H9 (cell line): ENCODE measurements around the gene CDH23. TPM values are rescaled to one million over a fixed set of nuclear protein-coding genes. Genes with fewer than 3 reads are reported as not detected.

Source experiments
- DNase-seq: peaks from one replicate; pipeline ENCODE4 v3.0.0-alpha.2; 2017
- H2AFZ ChIP-seq: one replicate; pipeline ENCODE4 v1.6.1; 2013; ENCODE audit warnings: mild to moderate bottlenecking, low read length, control low read depth, moderate library complexity
- H2AK5ac ChIP-seq: 2 replicates; pipeline ENCODE4 v1.6.1; 2013; ENCODE audit warnings: low read length, control low read depth, mixed read lengths; ENCODE audit not compliant: insufficient read length
- H2BK120ac ChIP-seq: one replicate; pipeline ENCODE4 v1.6.1; 2013; ENCODE audit warnings: low read depth, mild to moderate bottlenecking, low read length, control low read depth, inconsistent platforms; ENCODE audit not compliant: poor library complexity, severe bottlenecking
- H2BK12ac ChIP-seq: 2 replicates; pipeline ENCODE4 v1.6.1; 2013; ENCODE audit warnings: low read length, control low read depth, mixed read lengths, low read depth; ENCODE audit not compliant: insufficient read length
- H2BK15ac ChIP-seq: 2 replicates; pipeline ENCODE4 v1.6.1; 2013; ENCODE audit warnings: low read depth, low read length, control low read depth
- H2BK20ac ChIP-seq: one replicate; pipeline ENCODE4 v1.6.1; 2013; ENCODE audit warnings: low read depth, mild to moderate bottlenecking, low read length, control low read depth, inconsistent platforms; ENCODE audit not compliant: poor library complexity, severe bottlenecking
- H2BK5ac ChIP-seq: 2 replicates; pipeline ENCODE4 v1.6.1; 2013; ENCODE audit warnings: low read length, control low read depth, mixed read lengths; ENCODE audit not compliant: insufficient read length
- H3K14ac ChIP-seq: 2 replicates; pipeline ENCODE4 v1.6.1; 2013; ENCODE audit warnings: low read length, control low read depth; ENCODE audit not compliant: insufficient read depth
- H3K18ac ChIP-seq: 2 replicates; pipeline ENCODE4 v1.6.1; 2013; ENCODE audit warnings: low read depth, mild to moderate bottlenecking, mixed read lengths, low read length, control low read depth; ENCODE audit not compliant: insufficient read length
- H3K23ac ChIP-seq: 2 replicates; pipeline ENCODE4 v1.6.1; 2013; ENCODE audit warnings: low read length, control low read depth, mixed read lengths, low read depth; ENCODE audit not compliant: insufficient read length
- H3K23me2 ChIP-seq: 2 replicates; pipeline ENCODE4 v1.6.1; 2013; ENCODE audit warnings: low read depth, mild to moderate bottlenecking, mixed read lengths, low read length, control low read depth; ENCODE audit not compliant: insufficient read length, poor library complexity, severe bottlenecking
- H3K27ac ChIP-seq: 2 replicates; pipeline ENCODE4 v1.5.1; 2013; ENCODE audit warnings: low read length, control low read depth, mixed read lengths, low read depth; ENCODE audit not compliant: insufficient read length
- H3K27me3 ChIP-seq: 2 replicates; pipeline ENCODE4 v1.6.1; 2013; ENCODE audit warnings: low read length, control low read depth, inconsistent platforms; ENCODE audit not compliant: insufficient read depth
- H3K4ac ChIP-seq: 2 replicates; pipeline ENCODE4 v1.6.1; 2013; ENCODE audit warnings: low read depth, mild to moderate bottlenecking, control low read depth, inconsistent platforms, low read length, moderate library complexity
- H3K4me1 ChIP-seq: 2 replicates; pipeline ENCODE4 v1.6.1; 2013; ENCODE audit warnings: low read length, control low read depth, inconsistent platforms; ENCODE audit not compliant: insufficient read depth
- H3K4me2 ChIP-seq: 2 replicates; pipeline ENCODE4 v1.6.1; 2013; ENCODE audit warnings: low read length, control low read depth, mixed read lengths; ENCODE audit not compliant: insufficient read length, insufficient read depth
- H3K56ac ChIP-seq: 2 replicates; pipeline ENCODE4 v1.6.1; 2013; ENCODE audit warnings: low read depth, mild to moderate bottlenecking, mixed read lengths, low read length, control low read depth; ENCODE audit not compliant: insufficient read length
- H3K79me1 ChIP-seq: 2 replicates; pipeline ENCODE4 v1.6.1; 2013; ENCODE audit warnings: low read depth, mild to moderate bottlenecking, moderate library complexity, low read length, control low read depth, inconsistent platforms; ENCODE audit not compliant: insufficient read depth, poor library complexity, severe bottlenecking
- H3K79me2 ChIP-seq: 2 replicates; pipeline ENCODE4 v1.6.1; 2013; ENCODE audit warnings: low read length, control low read depth, inconsistent platforms; ENCODE audit not compliant: insufficient read depth
- H3K9ac ChIP-seq: 2 replicates; pipeline ENCODE4 v1.6.1; 2013; ENCODE audit warnings: low read length, control low read depth, mixed read lengths; ENCODE audit not compliant: insufficient read length; ENCODE audit errors: extremely low read depth
- H3K9me3 ChIP-seq: one replicate; pipeline ENCODE4 v1.6.1; 2013; ENCODE audit warnings: low read depth, low read length, inconsistent platforms; ENCODE audit not compliant: control insufficient read depth
- H3T11ph ChIP-seq: one replicate; pipeline ENCODE4 v1.6.1; 2013; ENCODE audit warnings: mild to moderate bottlenecking, low read length, control low read depth, inconsistent platforms
- H4K20me1 ChIP-seq: one replicate; pipeline ENCODE4 v1.6.1; 2013; ENCODE audit not compliant: control insufficient read depth, insufficient read length, insufficient read depth
- H4K5ac ChIP-seq: 2 replicates; pipeline ENCODE4 v1.6.1; 2013; ENCODE audit warnings: low read depth, mild to moderate bottlenecking, mixed read lengths, low read length, control low read depth; ENCODE audit not compliant: insufficient read length
- H4K8ac ChIP-seq: replicated peaks from 2 replicates; pipeline ENCODE4 v1.6.1; 2013; ENCODE audit warnings: low read length, control low read depth, mixed read lengths, low read depth; ENCODE audit not compliant: insufficient read length
- H4K91ac ChIP-seq: 2 replicates; pipeline ENCODE4 v1.6.1; 2013; ENCODE audit warnings: low read depth, mild to moderate bottlenecking, moderate library complexity, mixed read lengths, low read length, control low read depth; ENCODE audit not compliant: insufficient read length
- H3K27ac Mint-ChIP-seq, 3 experiments: 2 replicates in 2 of 3; 3 replicates in 1 of 3; pipeline ENCODE4 v1.8.0; 2020 to 2021; ENCODE audit warnings: mixed read lengths in 3 of 3, mild to moderate bottlenecking in 1 of 3, moderate library complexity in 1 of 3
- H3K27me3 Mint-ChIP-seq: 2 replicates; pipeline ENCODE4 v1.8.0; 2021; ENCODE audit warnings: low read depth, mild to moderate bottlenecking, moderate library complexity, mixed read lengths
- H3K36me3 Mint-ChIP-seq, 3 experiments: 2 replicates in 2 of 3; 3 replicates in 1 of 3; pipeline ENCODE4 v1.8.0; 2020 to 2021; ENCODE audit warnings: low read depth in 3 of 3, mixed read lengths in 3 of 3; ENCODE audit not compliant: insufficient read depth in 1 of 3
- H3K4me1 Mint-ChIP-seq, 2 experiments: 2 replicates each; pipeline ENCODE4 v1.8.0; 2020; ENCODE audit warnings: mixed read lengths in 2 of 2
- H3K4me3 Mint-ChIP-seq, 2 experiments: 2 replicates in 1 of 2; 3 replicates in 1 of 2; pipeline ENCODE4 v1.8.0; 2020 to 2021; ENCODE audit warnings: mild to moderate bottlenecking in 2 of 2, mixed read lengths in 2 of 2, moderate library complexity in 1 of 2
- H3K9me3 Mint-ChIP-seq, 2 experiments: 2 replicates in 1 of 2; 3 replicates in 1 of 2; pipeline ENCODE4 v1.8.0; 2020; ENCODE audit warnings: mild to moderate bottlenecking in 2 of 2, mixed read lengths in 2 of 2, moderate library complexity in 1 of 2
- WGBS: extraction: QIAGEN DNeasy Blood & Tissue Kit; methylation state at CpG from one replicate; pipeline ENCODE4 v1.1.7; 2013; ENCODE audit warnings: missing lambda C conversion rate, low lambda C conversion rate, mixed read lengths; ENCODE audit not compliant: insufficient read length; ENCODE audit errors: extremely low coverage; 5-methylcytosine and 5-hydroxymethylcytosine counted together
- total RNA-seq: library from RNA; stranded (reverse); gene quantifications from 2 replicates; pipeline ENCODE4 v1.2.1, GENCODE V29; 2021
- TF ChIP-seq, protein P1 (sequence below): fragments of 200-600 bp; sonication (generic); conservative IDR thresholded peaks from 3 replicates; pipeline ENCODE4 v1.8.0; 2021; ENCODE audit warnings: antibody characterized with exemption, mild to moderate bottlenecking

The CDH23 gene
- total RNA-seq, 1 experiment from 2014 or later, result 2.1 TPM

GRCh38 chr10:71606257-71607081 lies 209.7 kb downstream of the CDH23 start:
- no peak for DNase-seq
- Mint-ChIP-seq H3K4me3 (no peak overlapping the region), H3K27ac (peak overlapping the region in 1 of 3 experiments; percentile 1; a peak in 1 of 7 replicates)

More at GRCh38 chr10:71606257-71607081, 209.7 kb downstream of the CDH23 start:
- Mint-ChIP-seq H3K9me3 (no peaks in the 10 kb centered on the region; a peak in 1 of 5 replicates), H3K4me1 (peaks cover 46 to 55% of the 10 kb centered on the region in 2 experiments), H3K36me3 (no peaks in the 10 kb centered on the region), H3K27me3 (peaks cover 5% of the 10 kb centered on the region; the same call in 1 of the 2 replicates)
- Histone ChIP-seq H3K4me2 (no peak overlapping the region), H4K20me1 (no peaks in the 10 kb centered on the region), H3K79me1 (no peaks in the 10 kb centered on the region), H2AFZ (no peak overlapping the region), H2BK15ac (no peak overlapping the region), H3K79me2 (no peaks in the 10 kb centered on the region), H3K9ac (no peak overlapping the region), H3K23me2 (no peaks in the 10 kb centered on the region), H2BK20ac (no peak overlapping the region), H4K91ac (no peak overlapping the region), H2BK120ac (no peak overlapping the region), H3K56ac (no peak overlapping the region), H3K18ac (no peak overlapping the region), H3K23ac (no peak overlapping the region), H4K5ac (no peak overlapping the region), H2AK5ac (no peak overlapping the region), H3K4ac (no peak overlapping the region), H3K27ac (no peak overlapping the region), H2BK5ac (no peak overlapping the region), H3K14ac (no peak overlapping the region), H3K4me1 (peaks cover 4% of the 10 kb centered on the region; the same call in 1 of the 2 replicates), H4K8ac (no peak overlapping the region), H3K27me3 (no peaks in the 10 kb centered on the region), H3K9me3 (no peaks in the 10 kb centered on the region), H3T11ph (no peak overlapping the region), H2BK12ac (no peak overlapping the region)
- WGBS, result no CpG with 5 or more reads among the region's 9 CpGs
- TF ChIP-seq, protein P1, sequence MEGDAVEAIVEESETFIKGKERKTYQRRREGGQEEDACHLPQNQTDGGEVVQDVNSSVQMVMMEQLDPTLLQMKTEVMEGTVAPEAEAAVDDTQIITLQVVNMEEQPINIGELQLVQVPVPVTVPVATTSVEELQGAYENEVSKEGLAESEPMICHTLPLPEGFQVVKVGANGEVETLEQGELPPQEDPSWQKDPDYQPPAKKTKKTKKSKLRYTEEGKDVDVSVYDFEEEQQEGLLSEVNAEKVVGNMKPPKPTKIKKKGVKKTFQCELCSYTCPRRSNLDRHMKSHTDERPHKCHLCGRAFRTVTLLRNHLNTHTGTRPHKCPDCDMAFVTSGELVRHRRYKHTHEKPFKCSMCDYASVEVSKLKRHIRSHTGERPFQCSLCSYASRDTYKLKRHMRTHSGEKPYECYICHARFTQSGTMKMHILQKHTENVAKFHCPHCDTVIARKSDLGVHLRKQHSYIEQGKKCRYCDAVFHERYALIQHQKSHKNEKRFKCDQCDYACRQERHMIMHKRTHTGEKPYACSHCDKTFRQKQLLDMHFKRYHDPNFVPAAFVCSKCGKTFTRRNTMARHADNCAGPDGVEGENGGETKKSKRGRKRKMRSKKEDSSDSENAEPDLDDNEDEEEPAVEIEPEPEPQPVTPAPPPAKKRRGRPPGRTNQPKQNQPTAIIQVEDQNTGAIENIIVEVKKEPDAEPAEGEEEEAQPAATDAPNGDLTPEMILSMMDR, result no peak
